ENCODE measurements around the gene SARDH.

The SARDH gene

GRCh38 chr9:133656211-133657119 is 81.7 kb downstream of the SARDH start:
- H3K79me2 ChIP-seq (ENCODE audit: control insufficient read depth, low read length), result no peaks in the 10 kb centered on the region
- no peaks in the 10 kb centered on the region for H4K20me1 ChIP-seq (ENCODE audit: control insufficient read depth, insufficient read depth, low read depth, low read length)
- H3F3A ChIP-seq (ENCODE audit: control insufficient read depth, insufficient read depth), result no peaks in the 10 kb centered on the region
- peaks cover 9% of the 10 kb centered on the region for H3K4me1 ChIP-seq (ENCODE audit: control insufficient read depth, low read length)
- no peaks in the 10 kb centered on the region for H3K36me3 ChIP-seq (ENCODE audit: control insufficient read depth, low read length)
- no peak overlapping the region for H3K4me3 ChIP-seq (ENCODE audit: low read length)
- no peak overlapping the region for H3K27ac ChIP-seq (ENCODE audit: low read depth, low read length)
- no peak for TF ChIP-seq EZH2phosphoT487 (IDR thresholded peaks at IDR 0.05; ENCODE audit: borderline replicate concordance, low read length)
- no peak for TF ChIP-seq CTCF (IDR thresholded peaks at IDR 0.05; ENCODE audit: low read depth, low read length, poor library complexity, severe bottlenecking)
- H3K4me2 ChIP-seq (ENCODE audit: low read length), result no peak overlapping the region
- peaks cover 17% of the 10 kb centered on the region for H3K27me3 ChIP-seq (ENCODE audit: control insufficient read depth, low read length)
- no peaks in the 10 kb centered on the region for H3K9me3 ChIP-seq (ENCODE audit: control insufficient read depth, insufficient read depth, low read length)
- no peaks in the 10 kb centered on the region for H3K9me2 ChIP-seq (replicated peaks; ENCODE audit: control insufficient read depth, low read length)

GRCh38 chr9:133655701-133656100 is 82.5 kb downstream of the SARDH start:
- Histone ChIP-seq H3K9me3 (ENCODE audit: control insufficient read depth, insufficient read depth, low read length) (no peaks in the 10 kb centered on the region), H3K36me3 (ENCODE audit: control insufficient read depth, low read length) (no peaks in the 10 kb centered on the region), H3K79me2 (ENCODE audit: control insufficient read depth, low read length) (no peaks in the 10 kb centered on the region), H3K4me3 (ENCODE audit: low read length) (no peak overlapping the region), H3K9me2 (replicated peaks; ENCODE audit: control insufficient read depth, low read length) (no peaks in the 10 kb centered on the region), H3K4me2 (ENCODE audit: low read length) (no peak overlapping the region), H3K27me3 (ENCODE audit: control insufficient read depth, low read length) (peaks cover 17% of the 10 kb centered on the region), H3F3A (ENCODE audit: control insufficient read depth, insufficient read depth) (no peaks in the 10 kb centered on the region), H4K20me1 (ENCODE audit: control insufficient read depth, insufficient read depth, low read depth, low read length) (no peaks in the 10 kb centered on the region), H3K27ac (ENCODE audit: low read depth, low read length) (no peak overlapping the region), H3K4me1 (ENCODE audit: control insufficient read depth, low read length) (peaks cover 9% of the 10 kb centered on the region)
- TF ChIP-seq CTCF (IDR thresholded peaks at IDR 0.05; ENCODE audit: low read depth, low read length, poor library complexity, severe bottlenecking), result no peak
- TF ChIP-seq EZH2phosphoT487 (IDR thresholded peaks at IDR 0.05; ENCODE audit: borderline replicate concordance, low read length), result no peak

DNA sequence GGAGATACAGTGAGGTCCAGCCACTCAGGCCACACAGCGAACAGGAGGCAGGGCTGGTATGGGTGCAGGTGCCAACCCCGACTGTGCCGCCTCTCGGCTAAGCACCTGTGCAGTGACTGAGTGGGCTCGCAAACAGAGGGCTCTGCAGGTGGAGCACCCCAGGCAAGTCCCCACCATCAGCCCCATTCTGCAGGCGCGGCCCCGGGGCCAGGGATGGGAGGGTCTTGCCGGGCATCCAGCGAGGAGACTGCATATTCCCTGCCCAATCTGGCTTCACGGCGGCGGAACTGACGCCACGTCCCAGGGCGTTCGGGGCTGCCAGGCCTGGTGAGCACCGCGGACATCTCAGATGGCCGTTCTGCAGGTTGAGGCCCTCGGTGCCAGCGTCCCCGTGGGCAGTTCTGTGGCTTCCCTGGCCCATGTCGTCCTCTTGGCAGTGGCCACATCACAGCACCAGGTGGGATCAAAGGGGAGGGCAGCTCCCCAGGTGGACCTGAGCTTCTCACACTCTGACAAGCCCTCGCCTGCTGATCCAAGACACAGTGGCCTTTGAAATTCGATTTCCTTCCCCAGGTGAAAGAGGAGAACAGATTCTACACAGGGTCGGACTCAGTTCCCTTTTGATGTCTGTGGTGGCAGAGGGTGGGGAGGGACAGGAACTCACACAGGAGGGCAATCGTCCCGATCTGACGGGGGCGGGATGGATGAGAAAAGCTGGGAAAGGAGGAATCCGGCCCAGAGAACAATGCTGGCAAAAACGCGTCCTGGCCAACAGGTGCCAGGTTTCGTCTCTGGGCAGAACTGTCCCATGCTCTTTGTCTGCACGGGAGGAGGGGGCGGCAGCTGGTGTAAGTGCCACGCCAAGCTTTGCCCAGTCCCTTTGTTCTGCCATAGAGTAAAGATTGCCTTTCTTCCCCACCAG is 83.2 kb downstream of the SARDH start:
- Histone ChIP-seq H3K79me2 (ENCODE audit: control insufficient read depth, low read length) (no peaks in the 10 kb centered on the region), H3K4me1 (ENCODE audit: control insufficient read depth, low read length) (peaks cover 6% of the 10 kb centered on the region)
- no peak for TF ChIP-seq EZH2phosphoT487 (IDR thresholded peaks at IDR 0.05; ENCODE audit: borderline replicate concordance, low read length)
- no peak for TF ChIP-seq CTCF (IDR thresholded peaks at IDR 0.05; ENCODE audit: low read depth, low read length, poor library complexity, severe bottlenecking)

More for the DNA sequence above, 83.2 kb downstream of the SARDH start:
- H3K4me2 ChIP-seq (ENCODE audit: low read length), result no peak overlapping the region
- peaks cover 17% of the 10 kb centered on the region for H3K27me3 ChIP-seq (ENCODE audit: control insufficient read depth, low read length)
- no peaks in the 10 kb centered on the region for H3K36me3 ChIP-seq (ENCODE audit: control insufficient read depth, low read length)
- H3F3A ChIP-seq (ENCODE audit: control insufficient read depth, insufficient read depth), result no peaks in the 10 kb centered on the region
- no peaks in the 10 kb centered on the region for H3K9me2 ChIP-seq (replicated peaks; ENCODE audit: control insufficient read depth, low read length)
- H3K4me3 ChIP-seq (ENCODE audit: low read length), result no peak overlapping the region
- H3K27ac ChIP-seq (ENCODE audit: low read depth, low read length), result no peak overlapping the region
- H3K9me3 ChIP-seq (ENCODE audit: control insufficient read depth, insufficient read depth, low read length), result no peaks in the 10 kb centered on the region
- H4K20me1 ChIP-seq (ENCODE audit: control insufficient read depth, insufficient read depth, low read depth, low read length), result no peaks in the 10 kb centered on the region
